Endothelial cell of umbilical vein (primary cell): ENCODE data around the gene ARID1B. TPM values are rescaled to one million over a fixed set of nuclear protein-coding genes. Genes with fewer than 3 reads are reported as not detected.

Experiments
- BruUV-seq: library from RNA; stranded (reverse); fragments of 400-500 nt; replicated peaks from 2 replicates; lab custom pipeline; 2021; lab: Mats Ljungman, UMichigan
- CTCF ChIA-PET: fragments of 300-600, 350-600 bp; sonication (Branson Sonifier 250); formaldehyde crosslinking; loops from one replicate; lab custom pipeline; 2021; ENCODE audit warnings: antibody characterized with exemption, inconsistent platforms; lab: Charles Lee
- POLR2A ChIA-PET: fragments of 300-600, 350-600 bp; sonication (Branson Sonifier 250); formaldehyde crosslinking; loops from one replicate; lab custom pipeline; 2021; ENCODE audit warnings: antibody characterized with exemption, inconsistent platforms; lab: Charles Lee
- DNase-seq: peaks from one replicate; pipeline ENCODE4 v3.0.0-alpha.2; 2011; ENCODE audit warnings: low read depth, low spot score
- FAIRE-seq: peaks from 2 replicates; lab custom pipeline; 2011; peaks lifted over from hg19 to GRCh38; lab: Jason Lieb, UNC
- H2AFZ ChIP-seq: 2 replicates; pipeline ENCODE4 v1.6.0; 2012; ENCODE audit warnings: low read depth, low read length, control low read depth, inconsistent platforms
- H3K27ac ChIP-seq: 2 replicates; pipeline ENCODE4 v1.5.1; 2011; ENCODE audit warnings: low read depth, mild to moderate bottlenecking, control low read depth, low read length, moderate library complexity; ENCODE audit not compliant: insufficient read depth
- H3K27me3 ChIP-seq, 2 experiments: 2 replicates each; pipeline versions ENCODE4 v1.6.0 to v1.6.1; 2011; ENCODE audit warnings: low read length in 2 of 2, mixed read lengths in 1 of 2; ENCODE audit not compliant: control insufficient read depth in 2 of 2, insufficient read depth in 2 of 2
- H3K36me3 ChIP-seq, 2 experiments: 2 replicates in 1 of 2; 3 replicates in 1 of 2; pipeline ENCODE4 v1.5.1; 2011; ENCODE audit warnings: low read length in 2 of 2, mild to moderate bottlenecking in 1 of 2, moderate library complexity in 1 of 2; ENCODE audit not compliant: control insufficient read depth in 2 of 2, insufficient read depth in 2 of 2; ENCODE audit errors: extremely low read depth in 1 of 2
- H3K4me1 ChIP-seq: 3 replicates; pipeline ENCODE4 v1.5.1; 2011; ENCODE audit warnings: mild to moderate bottlenecking, low read length; ENCODE audit not compliant: control insufficient read depth, insufficient read depth; ENCODE audit errors: extremely low read depth
- H3K4me2 ChIP-seq: 2 replicates; pipeline ENCODE4 v1.6.1; 2011; ENCODE audit warnings: low read length, control low read depth, mixed read lengths; ENCODE audit not compliant: insufficient read depth
- H3K4me3 ChIP-seq, 3 experiments: fragments of 200-600 bp in 1 of 3; sonication (generic), shearing (Covaris generic) in 1 of 3; replicated peaks in 1 of 3; 2 replicates each; pipeline ENCODE4 v1.5.1; 2011 to 2016; ENCODE audit warnings: control low read depth in 3 of 3, low read length in 3 of 3, mild to moderate bottlenecking in 2 of 3, inconsistent platforms in 1 of 3, low read depth in 1 of 3, moderate library complexity in 1 of 3; ENCODE audit not compliant: insufficient read depth in 1 of 3
- H3K79me2 ChIP-seq: 2 replicates; pipeline ENCODE4 v1.6.0; 2012; ENCODE audit warnings: low read length, inconsistent platforms; ENCODE audit not compliant: control insufficient read depth, insufficient read depth
- H3K9ac ChIP-seq: replicated peaks from 2 replicates; pipeline ENCODE3; 2011; ENCODE audit warnings: low read length, control low read depth; ENCODE audit not compliant: insufficient read depth; ENCODE audit errors: extremely low read depth
- H3K9me1 ChIP-seq: replicated peaks from 3 replicates; pipeline ENCODE4 v1.6.0; 2011; ENCODE audit warnings: mild to moderate bottlenecking, low read length; ENCODE audit not compliant: control insufficient read depth, insufficient read depth; ENCODE audit errors: extremely low read depth
- H3K9me3 ChIP-seq: replicated peaks from 2 replicates; pipeline ENCODE4 v1.5.1; 2012; ENCODE audit warnings: low read length, inconsistent platforms; ENCODE audit not compliant: control insufficient read depth, insufficient read depth
- H4K20me1 ChIP-seq: replicated peaks from 2 replicates; pipeline ENCODE3; 2011; ENCODE audit warnings: mild to moderate bottlenecking, low read length; ENCODE audit not compliant: control insufficient read depth, insufficient read depth; ENCODE audit errors: extremely low read depth
- CTCF ChIP-seq, 2 donors: IDR thresholded peaks; 1 replicate in 1 of 2; 2 replicates in 1 of 2; pipeline ENCODE4 v1.5.1; 2011; ENCODE audit warnings: low read length in 2 of 2, mild to moderate bottlenecking in 2 of 2, moderate library complexity in 2 of 2, control low read depth in 1 of 2, inconsistent platforms in 1 of 2, low read depth in 1 of 2; ENCODE audit not compliant: insufficient read depth in 1 of 2; ENCODE audit errors: extremely low read depth in 1 of 2
- EZH2 ChIP-seq: IDR thresholded peaks from 2 replicates; pipeline ENCODE4 v1.6.1; 2012; ENCODE audit warnings: borderline replicate concordance, low read depth, mild to moderate bottlenecking, moderate library complexity, low read length, inconsistent platforms; ENCODE audit not compliant: severe bottlenecking
- FOS ChIP-seq: IDR thresholded peaks from 2 replicates; pipeline ENCODE4 v1.6.1; 2011; ENCODE audit warnings: mild to moderate bottlenecking, low read length, moderate library complexity, borderline replicate concordance; ENCODE audit not compliant: insufficient read depth
- GATA2 ChIP-seq: IDR thresholded peaks from 2 replicates; pipeline ENCODE4 v1.7.0; 2011; ENCODE audit warnings: low read depth, mild to moderate bottlenecking, moderate library complexity, mixed read lengths, low read length; ENCODE audit not compliant: insufficient read length, insufficient read depth
- JUN ChIP-seq: IDR thresholded peaks from 2 replicates; pipeline ENCODE4 v1.6.1; 2011; ENCODE audit warnings: borderline replicate concordance, low read depth; ENCODE audit not compliant: insufficient read length, insufficient read depth
- MAX ChIP-seq: IDR thresholded peaks from 2 replicates; pipeline ENCODE4 v1.6.1; 2011; ENCODE audit not compliant: insufficient read depth, insufficient read length
- MYC ChIP-seq: IDR thresholded peaks from one replicate; pipeline ENCODE4 v1.6.1; 2011; ENCODE audit warnings: mild to moderate bottlenecking, low read depth, low read length
- POLR2A ChIP-seq: IDR thresholded peaks from 2 replicates; pipeline ENCODE4 v1.6.1; 2012; ENCODE audit warnings: low read depth, mild to moderate bottlenecking, control low read depth, low read length
- POLR2AphosphoS5 ChIP-seq: IDR thresholded peaks from 2 replicates; pipeline ENCODE4 v1.6.1; 2012; ENCODE audit warnings: low read depth, mild to moderate bottlenecking, control low read depth, low read length, moderate library complexity; ENCODE audit not compliant: insufficient read depth
- dilution Hi-C: fragments of 300-500 bp; cut with MboI; formaldehyde crosslinking; loops from one replicate; pipeline ENCODE4 v1.15.0; 2019; ENCODE audit warnings: low sequenced_read_pairs; ENCODE audit not compliant: extremely low pct_ligation_motif_present
- intact Hi-C: fragments of 100-400 bp; cut with micrococcal nuclease; formaldehyde crosslinking; loops from one replicate; pipeline ENCODE4 v1.10.0; 2022
- polyA plus RNA-seq, 4 experiments: library from polyadenylated mRNA; depleted of rRNA in 3 of 4; stranded (reverse) in 3 of 4; unstranded in 1 of 4; fragments of >200 nt; gene quantifications; 2 replicates each; pipeline versions ENCODE4 v1.2.1 to v1.2.3, GENCODE V29; 2011 to 2012; ENCODE audit warnings: missing spikeins in 1 of 4
- total RNA-seq: library from RNA; stranded (reverse); gene quantifications from 2 replicates; pipeline ENCODE4 v1.2.3, GENCODE V29; 2021

ARID1B gene
- total and polyA plus RNA-seq, 2 donors (not counting 3 experiments of a cell fraction or from before 2014, with no cell fraction given), result 21.8 to 89.5 TPM

- Histone ChIP-seq H3K4me3 (no peak overlapping the region), H3K79me2 (peaks cover 2% of the 10 kb centered on the region), H3K27ac (peak overlapping the region; percentile 87), H2AFZ (no peak overlapping the region), H3K27me3 (no peaks in the 10 kb centered on the region), H3K9me1 (no peaks in the 10 kb centered on the region), H3K4me2 (peak overlapping the region; percentile 46), H3K9ac (peak overlapping the region; percentile 49), H3K36me3 (peaks cover 0 to 2% of the 10 kb centered on the region in 2 experiments), H3K4me1 (peaks cover 48% of the 10 kb centered on the region), H4K20me1 (no peaks in the 10 kb centered on the region), H3K9me3 (no peaks in the 10 kb centered on the region)
- BruUV-seq, result no TSS peak
- FAIRE-seq (peak; percentile 84), DNase-seq (peak; percentile 95)
- CTCF ChIA-PET, result interaction anchor here (0.6 kb wide), 1 partner anchor 1612 kb away, joined by 4 read pairs; no protein-coding TSS in a partner anchor
- TF ChIP-seq JUN (peak; percentile 86), GATA2 (no peak), FOS (peak; percentile 60), EZH2 (no peak), MAX (peak; percentile 20), CTCF (IDR thresholded peaks at IDR 0.05; ENCODE audit: extremely low read depth in 1 of 2, insufficient read depth in 1 of 2, low read depth in 1 of 2, low read length in 2 of 2) (no peak), MYC (no peak), POLR2A (no peak), POLR2AphosphoS5 (no peak)
- POLR2A ChIA-PET, result no interaction called here
- intact Hi-C loops, result loop anchor here (5.0 kb wide), 1 partner anchor 310 kb away; no protein-coding TSS in a partner anchor
- dilution Hi-C loops, result no loop called here
These were observed 315.6 kb downstream of the ARID1B start for GRCh38 chr6:157092736-157093135.
